ENCODE results near the gene ERMARD.

ERMARD gene

DNA sequence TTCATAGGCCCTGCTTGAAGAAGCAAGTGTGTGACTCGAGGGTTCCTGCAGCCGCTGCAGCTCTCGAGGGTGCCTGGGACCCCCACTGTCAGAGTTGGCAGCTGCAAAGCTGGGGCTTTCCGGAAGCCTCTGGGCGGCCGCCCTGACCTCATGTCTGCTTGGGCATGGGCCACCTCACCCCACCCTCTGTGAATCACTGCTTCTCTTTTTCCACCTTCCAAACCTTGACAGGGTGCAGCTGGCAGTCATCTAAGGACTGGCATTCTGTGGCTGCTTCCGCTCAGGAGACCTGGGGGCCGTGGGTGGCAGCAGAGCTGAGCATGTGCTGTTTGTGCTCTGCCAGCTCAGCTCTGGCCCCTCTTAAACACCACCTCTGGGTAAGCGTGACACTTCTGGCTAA, 32.0 kb downstream of the ERMARD start:
- in situ Hi-C loops (cut with MboI; ENCODE audit: low sequenced_read_pairs) = no loop called here

DNA sequence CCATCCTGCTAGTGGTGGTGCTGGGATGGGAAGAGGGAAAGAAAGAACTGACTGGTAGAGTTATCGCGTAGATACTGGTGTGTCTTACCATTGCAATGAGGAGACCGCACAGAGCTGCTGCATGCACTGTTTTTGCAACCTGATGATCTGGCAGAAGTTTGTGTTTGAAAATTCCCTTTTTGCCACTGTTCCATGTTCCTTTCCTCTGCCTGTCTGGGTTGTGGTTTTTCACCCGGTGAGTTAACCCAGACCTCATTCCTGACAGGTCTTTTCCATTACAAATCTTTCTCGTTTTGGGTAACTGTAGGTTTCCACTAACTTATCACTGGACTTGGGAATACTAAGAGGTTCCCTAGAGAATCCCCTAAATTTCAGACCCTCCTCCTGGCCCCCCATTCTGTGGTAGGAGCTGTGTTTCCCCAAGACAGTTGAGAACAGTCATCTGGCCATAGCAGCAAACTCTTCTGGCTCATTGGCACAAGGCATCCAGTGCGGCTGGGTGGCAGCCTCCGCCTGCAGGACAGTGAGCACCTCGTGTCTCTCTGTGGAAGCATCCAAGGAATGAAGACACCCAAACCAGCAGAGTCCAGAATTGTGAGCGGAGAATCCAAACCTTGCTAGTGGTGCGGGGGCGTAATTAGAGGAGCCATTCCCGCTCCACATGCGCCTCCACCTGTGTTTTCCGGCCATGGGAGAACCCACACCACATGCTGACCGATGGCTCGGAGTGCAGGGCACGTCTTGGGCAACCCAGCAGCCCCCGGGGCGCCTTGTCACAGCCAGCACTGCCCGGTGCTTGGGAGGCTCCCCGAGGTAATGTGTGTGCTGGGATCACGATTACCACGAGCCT, 32.8 kb downstream of the ERMARD start:
- in situ Hi-C loops (cut with MboI; ENCODE audit: low sequenced_read_pairs) = no loop called here

DNA sequence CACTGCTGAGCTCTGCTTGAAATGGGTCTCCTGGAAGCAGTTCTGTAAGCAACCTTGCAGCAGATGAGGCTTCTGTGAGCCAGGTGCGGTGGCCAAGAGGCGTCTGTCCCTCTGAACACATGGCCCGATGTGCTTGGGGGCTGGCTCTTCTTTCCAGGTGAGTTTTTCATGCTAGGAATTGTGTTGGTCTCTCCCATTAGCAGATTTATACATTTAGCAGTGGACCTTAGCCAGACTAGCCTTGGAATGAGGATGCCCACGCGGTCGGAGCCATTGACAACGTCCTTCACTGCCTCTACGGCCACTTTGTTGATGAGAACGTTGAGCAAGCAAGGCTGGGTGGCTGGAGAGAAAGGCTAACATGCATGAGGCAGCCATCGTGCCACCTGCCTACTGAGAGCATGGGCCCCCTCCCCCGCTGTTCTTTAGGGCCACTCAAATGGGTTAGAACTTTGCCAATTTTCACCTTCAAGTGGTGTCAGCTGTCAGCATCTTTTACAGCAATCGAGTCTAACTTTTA, 33.5 kb downstream of the ERMARD start:
- in situ Hi-C loops (cut with MboI; ENCODE audit: low sequenced_read_pairs) = no loop called here

DNA sequence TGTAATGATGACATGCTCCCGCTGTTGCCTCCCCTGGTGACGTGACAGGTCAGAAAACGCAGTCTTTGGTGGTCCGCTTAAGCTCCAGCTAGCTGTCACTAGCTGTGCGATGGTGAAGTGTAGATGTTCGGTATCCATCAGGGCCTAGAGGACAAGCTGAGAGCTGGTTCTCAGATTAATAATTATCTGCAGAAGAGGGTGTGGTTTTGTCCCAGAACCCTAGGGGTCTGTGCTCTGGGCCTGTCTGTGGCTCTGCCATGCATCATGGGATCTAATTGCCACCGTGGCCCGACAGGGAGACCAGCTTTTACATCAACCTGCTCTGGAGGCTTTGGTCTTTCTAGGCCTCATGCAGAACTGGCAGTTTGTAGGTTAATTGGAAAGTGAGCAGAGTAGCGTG, 34.1 kb downstream of the ERMARD start:
- in situ Hi-C loops (cut with MboI; ENCODE audit: low sequenced_read_pairs) = no loop called here

DNA sequence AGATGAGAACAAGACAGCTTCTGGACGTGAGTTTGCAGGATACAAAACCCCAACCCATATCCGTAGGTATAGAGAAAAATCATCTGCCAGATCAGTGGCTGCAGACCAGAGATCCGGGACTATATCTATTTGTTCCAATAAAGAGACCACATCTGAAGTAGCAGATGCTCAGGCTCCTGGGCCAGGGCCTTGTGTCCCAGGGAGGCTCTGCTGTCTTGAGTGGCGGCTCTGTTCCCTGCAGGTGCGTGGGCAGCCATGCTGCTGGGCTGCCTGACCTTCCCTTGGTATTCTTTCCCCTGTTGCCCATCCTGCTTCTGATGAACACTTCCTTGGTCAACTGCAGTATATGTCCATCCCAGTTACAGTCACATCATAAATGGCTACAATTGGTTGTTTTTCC, 34.9 kb downstream of the ERMARD start:
- in situ Hi-C loops (cut with MboI; ENCODE audit: low sequenced_read_pairs) = no loop called here

DNA sequence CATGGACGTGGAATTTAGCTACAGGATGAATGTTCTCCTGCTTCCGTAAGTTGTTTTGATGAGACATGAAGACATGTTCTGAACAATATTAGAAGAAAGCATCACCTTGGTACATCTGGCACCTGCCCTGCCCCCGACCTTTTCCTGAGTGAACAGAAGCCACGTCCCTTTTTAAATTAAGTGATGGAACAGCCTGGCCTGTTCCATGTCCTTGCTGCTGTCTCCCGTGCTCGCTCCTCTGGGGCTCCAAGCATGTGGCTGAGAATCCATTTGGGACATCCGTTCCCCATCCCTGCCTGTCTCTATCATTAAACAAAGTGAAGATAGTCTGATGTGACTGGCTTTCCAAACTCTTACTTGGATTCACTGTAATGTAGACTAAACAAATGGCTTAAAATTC, 36.4 kb downstream of the ERMARD start:
- in situ Hi-C loops (cut with MboI; ENCODE audit: low sequenced_read_pairs) = no loop called here

DNA sequence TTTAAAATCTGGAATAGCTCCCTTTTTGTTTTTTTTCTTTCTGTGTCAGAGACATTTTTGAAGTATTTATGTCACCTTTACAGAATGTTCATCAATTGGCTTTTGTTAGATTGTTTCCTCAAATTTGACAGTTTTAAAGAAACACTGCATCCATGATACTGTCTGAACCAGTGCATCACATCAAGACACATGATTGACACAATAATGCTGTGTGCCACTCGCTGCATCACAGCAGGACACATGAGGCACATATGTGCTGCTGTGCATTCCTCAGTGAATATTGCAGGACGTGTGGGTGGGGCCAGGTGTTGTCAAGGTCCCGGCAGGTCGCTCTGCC, 37.4 kb downstream of the ERMARD start:
- in situ Hi-C loops (cut with MboI; ENCODE audit: low sequenced_read_pairs) = no loop called here

DNA sequence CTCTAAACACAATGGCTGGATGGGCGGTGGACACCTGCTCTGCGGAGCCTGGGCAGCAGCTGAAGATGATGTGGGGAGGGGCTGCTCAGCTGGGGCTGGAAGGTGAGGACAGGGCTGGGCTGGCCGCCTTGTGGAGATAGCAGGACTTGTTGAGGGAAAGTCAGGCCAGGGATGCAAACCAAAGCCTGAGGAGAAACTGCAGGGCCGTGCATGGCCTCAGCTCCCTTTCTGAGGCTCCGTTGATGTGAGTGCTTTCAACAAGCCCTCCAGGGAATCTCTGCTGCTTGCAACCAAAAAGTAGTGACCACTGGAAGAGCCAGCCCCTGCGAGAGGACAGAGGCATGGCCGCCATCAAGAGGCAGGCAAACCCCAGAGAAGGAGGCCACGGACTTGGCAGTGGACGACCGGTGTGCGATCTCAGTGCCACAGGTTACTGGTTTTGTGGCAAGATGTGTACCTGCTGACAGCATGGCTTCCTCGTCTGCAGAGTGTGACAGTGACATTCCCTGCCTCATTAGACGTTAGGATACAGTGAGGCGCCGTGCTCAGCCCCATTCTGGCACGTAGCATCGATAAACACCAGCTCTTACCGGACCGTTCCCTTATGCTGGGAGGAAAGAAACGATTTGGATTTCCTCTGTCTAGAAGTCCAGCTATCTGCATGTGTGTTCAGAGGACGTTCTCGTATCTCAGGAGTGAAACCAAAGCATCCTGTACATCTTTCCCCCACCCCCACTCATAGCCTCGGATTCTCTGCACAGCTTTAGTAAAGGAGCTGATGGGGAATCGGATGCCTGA, 37.9 kb downstream of the ERMARD start:
- in situ Hi-C loops (cut with MboI; ENCODE audit: low sequenced_read_pairs) = no loop called here

DNA sequence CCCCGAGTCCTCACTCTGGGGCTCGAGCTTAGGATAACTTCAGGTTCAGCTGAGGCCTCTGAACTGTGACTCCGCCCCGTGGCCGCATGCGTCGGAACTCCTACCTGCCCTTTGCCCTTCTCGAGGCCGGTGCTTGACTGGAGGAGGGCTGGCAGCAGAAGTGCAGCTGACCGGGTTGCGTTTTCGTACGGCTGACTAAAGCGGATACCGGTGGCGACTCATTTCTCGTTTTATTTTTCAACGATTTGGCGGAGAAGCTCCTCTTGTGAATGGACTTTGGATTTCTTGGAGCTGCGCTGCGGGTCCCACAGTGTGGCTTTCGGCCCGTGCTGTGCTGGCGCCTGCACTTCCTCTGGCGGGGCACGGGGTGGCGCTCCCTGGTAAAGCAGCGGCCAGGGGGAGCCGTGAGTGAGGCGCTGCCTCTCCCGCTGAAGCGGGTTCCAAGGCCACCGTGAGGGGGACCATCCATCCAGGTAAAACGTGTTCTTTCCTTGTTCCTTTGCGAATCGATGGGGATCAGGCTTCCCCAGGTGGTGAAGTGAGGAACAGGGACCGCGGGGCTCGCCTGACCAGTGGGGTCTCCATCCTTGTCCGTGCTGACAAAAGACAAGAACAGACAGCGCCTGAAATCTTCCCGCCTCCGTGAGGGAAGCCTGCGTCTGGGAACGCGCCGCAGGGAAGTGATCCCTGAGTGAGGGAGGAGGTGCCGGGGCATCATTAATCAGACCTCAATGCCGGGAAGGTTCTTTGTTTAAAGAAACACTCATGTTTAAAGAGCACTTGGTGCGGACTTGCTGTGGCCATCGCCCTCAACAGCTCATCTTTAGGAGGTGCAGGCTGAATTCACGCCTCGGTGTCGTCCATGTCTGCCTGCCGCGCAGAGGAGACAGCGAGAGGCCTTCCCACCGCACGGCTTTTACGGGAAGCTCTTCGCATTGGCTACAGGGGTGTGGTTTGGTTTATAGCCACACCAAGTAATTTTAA, 38.8 kb downstream of the ERMARD start:
- in situ Hi-C loops (cut with MboI; ENCODE audit: low sequenced_read_pairs) = no loop called here

DNA sequence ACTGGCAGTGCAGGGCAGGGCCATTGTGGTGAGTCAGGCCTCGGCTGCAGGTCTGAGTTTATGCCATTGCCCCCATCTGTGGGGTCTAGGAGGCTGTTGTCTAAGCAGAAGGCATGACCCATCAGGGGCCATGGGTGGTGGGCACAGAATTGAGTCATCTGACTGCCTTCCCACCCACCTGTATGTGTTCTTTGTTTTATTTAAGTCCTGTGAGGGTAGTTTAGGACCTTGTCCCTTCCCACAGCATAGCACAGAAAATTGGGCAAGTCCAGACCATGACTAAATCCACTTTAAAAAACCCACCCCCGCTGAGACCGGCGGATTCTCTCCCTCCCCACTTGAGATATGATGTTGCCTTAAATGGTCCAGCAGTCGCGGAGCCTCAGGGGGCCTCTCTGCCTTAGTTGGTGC, 40.3 kb downstream of the ERMARD start:
- in situ Hi-C loops (cut with MboI; ENCODE audit: low sequenced_read_pairs) = no loop called here

DNA sequence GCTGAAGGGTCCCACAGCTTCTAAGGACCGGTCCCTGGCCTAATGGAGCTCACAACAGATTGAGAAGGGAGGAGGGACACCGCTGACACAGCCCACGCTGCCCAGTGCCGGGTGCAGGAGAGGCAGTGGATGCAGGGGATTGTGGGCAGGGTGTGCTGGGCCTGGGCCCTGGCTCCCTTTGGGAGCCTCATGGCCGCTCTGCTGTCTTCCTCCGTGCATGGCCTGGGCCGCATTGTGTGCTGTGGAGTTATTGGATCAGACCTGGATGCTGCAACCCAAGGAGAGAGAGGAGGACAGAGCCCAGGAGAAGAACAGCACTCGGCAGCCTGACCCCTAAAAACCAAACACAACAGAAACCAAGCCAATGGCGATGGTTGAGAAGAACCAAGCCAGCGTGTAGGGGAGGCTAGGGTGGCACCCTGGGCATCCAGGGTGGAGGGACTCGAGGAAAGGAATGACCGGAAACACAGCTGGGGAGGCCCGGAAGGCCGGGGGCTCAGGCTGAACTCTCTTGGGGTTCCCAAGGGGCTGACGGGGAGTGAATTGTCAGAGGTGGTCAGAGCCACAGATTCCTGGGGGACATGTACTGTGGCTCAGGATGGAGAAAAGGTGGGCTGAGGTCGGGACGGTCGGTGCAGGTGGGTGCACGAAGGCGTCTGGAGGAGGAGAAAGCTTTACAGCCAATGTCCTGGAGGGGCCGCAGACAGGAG, 41.0 kb downstream of the ERMARD start:
- in situ Hi-C loops (cut with MboI; ENCODE audit: low sequenced_read_pairs) = no loop called here

DNA sequence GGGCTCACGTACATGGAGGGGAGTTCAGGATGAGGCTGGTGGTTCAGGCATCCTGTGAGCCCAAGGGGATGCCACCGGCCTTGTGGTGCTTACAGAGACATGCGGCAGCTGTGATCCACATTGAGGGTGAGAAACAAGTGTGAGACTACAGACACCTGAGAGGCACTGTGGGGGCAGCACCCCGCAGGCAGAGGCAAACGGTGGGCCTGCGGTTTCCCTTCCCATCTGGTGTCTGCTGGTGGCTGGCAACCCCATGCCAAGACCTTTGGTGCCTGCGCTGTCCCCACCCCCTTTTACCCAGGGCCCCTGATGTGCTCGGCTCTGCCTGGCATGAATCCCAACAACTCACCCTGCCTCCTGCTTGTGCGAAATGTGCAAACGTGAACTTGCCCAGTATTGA, 42.0 kb downstream of the ERMARD start:
- in situ Hi-C loops (cut with MboI; ENCODE audit: low sequenced_read_pairs) = no loop called here

DNA sequence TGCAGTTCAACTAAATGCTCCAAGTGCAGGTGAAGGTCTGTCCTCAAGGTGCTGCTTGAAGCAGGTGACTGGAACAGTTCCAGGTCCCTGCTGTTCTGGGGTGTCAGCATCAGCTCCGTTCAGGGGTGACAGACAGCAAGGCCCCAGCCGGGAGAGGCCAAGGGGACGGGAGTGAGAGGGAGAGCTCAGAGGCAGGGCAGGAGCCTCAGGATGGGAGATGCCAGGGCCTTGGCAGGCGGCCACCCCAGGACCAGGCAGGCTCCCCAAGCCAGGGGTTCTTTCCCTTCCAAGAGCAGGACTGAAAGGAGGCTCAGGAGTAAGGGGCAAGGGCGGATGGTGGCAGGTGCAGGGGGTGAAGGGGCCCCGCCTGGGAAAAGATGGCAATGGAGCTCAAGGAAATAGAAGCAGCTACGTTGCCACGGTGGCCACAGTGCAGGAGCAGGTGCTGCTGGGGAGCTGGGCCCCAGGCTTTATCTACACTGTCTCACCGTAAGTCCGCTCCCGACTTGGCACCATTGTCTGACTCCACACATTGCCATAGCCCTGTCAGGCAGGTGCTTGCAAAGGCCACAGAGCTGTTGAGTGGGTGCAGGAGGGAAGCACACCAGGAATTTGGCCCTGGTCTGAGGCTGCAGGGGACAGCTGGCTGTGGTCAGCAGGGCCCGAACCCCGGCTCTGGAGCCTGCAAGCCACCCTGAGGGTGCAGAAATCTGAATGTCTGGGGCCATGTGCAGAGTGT, 43.1 kb downstream of the ERMARD start:
- in situ Hi-C loops (cut with MboI; ENCODE audit: low sequenced_read_pairs) = no loop called here

DNA sequence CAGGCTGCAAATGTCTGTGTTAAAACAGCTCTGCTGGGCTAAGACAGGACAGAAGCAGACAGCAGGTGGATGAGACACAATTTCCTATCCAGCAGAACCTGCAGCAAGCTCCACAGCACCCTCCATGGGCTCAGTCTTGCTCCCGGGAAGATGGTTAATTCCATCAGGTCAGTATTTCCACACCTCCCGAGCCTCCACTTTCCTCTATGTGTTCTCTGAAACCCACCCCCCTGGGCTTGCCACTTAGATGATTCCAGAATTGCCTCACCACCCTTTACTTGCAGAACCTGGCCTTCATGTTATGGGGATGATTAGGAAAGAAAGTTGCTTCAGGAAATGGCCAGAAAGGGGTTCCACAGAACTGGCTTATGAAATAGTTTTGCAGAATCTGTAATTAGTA, 43.8 kb downstream of the ERMARD start:
- in situ Hi-C loops (cut with MboI; ENCODE audit: low sequenced_read_pairs) = no loop called here

DNA sequence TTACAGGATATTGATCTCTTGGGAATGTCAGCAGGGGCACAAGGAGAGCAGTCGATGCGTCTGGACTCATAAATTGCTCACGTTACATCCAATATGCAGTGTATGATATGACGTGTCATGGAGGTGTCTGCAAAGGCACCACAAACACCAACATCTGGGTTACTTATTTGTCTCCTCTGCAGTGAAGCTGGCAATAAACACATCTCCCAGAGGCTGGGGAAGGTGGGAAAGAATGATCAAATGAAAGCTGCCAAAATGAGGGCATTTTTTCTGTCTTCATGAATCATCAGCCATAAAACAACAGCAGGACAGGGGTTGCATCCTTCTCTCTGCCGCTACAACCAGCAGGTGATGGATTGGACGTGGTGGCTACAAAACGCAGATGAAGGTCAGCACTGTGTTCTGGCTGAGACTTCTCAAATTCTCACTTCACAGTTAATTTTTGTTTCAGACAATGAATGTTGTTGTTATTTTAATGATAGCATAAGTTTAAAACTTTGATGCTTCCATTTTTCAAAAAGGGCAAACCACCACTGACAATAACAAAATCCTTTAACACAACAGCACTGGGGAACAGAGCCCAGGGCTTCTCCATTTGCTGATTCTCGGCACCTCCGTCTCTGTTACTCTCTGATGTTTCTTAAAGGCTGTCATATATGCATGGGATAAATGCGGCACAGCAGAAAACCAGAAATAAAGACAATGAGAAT, 47.5 kb downstream of the ERMARD start:
- in situ Hi-C loops (cut with MboI; ENCODE audit: low sequenced_read_pairs) = no loop called here

DNA sequence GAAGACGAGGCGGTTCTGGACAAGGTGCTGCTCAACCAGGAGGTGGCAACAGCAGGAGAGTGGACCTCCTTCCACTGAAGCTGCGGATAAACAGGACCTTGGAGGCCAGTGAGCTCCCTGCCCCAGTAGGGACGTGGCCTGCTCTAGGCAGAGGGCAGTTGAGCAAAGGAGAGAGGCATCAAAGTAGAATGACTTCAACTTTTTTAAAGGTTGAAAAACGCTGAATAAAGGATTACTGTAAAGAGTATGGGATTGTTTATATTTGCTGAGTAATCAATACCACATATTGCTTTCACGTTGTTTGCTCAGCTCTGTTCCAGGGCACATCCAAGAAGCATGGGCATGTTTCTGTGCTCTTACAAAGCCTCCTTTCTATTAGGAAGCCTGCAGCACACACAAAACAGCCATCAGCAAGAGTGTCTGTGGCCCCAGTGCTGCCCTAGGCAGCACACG, 48.1 kb downstream of the ERMARD start:
- in situ Hi-C loops (cut with MboI; ENCODE audit: low sequenced_read_pairs) = no loop called here

DNA sequence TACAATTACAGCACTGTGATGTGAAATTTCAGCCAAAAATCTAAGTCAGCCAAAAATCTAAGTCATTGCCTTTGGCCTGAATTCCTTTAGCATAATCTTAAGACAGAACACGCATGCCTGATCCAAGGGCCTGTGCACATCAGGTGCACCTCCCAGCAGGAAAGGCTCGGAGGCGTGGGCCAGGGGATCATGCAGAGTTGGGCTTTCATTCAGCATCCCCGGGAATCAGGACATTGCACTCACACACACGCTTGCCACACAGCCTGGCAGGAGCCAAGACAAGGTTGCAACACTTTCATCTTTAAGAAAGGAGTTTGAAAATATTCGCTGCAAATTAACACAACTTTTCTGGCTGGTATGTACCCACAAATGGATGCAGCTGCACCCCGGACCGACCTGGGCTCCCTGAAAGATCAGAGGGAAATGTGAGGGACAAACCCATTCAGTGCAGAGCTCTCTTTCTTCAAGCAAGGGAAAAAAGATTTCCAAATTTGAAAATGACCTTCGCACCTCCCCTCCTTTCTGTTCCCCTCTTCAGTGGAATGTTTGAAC, 48.8 kb downstream of the ERMARD start:
- in situ Hi-C loops (cut with MboI; ENCODE audit: low sequenced_read_pairs) = no loop called here

DNA sequence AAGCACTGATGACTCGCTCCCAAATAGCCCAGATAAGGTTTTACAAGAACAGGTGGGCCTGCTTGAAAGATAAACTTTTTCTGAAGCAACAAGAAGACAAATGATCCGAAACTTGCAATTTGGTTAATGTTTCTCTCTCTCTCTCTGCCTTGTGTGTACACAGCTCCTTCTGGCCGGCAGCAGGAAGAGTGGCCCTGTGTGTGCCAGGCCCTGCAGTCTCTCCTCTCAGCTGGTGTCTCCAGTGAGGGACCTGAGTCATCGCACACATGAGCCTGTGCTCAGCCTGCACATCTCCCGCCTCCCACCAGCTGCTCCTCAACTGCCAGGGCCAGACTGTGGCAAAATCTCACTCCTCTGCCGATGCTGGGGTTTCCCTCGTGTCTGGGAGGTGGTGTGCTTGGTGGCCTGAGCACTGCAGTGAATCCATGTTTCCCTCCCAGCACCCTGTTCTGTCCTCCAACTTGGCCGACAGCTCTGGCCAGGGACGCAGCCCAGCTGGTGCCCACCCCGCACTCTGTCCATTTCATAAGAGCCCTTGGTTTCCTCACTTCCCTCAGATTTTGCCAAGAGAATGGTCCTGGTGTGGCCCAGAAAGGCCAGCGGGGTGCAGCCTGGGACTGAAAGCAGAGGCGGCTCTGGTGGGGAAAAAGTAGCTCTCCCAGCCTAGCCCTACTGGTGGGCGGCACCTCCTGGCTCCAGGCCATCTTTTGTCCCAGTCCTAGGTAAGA, 49.4 kb downstream of the ERMARD start:
- in situ Hi-C loops (cut with MboI; ENCODE audit: low sequenced_read_pairs) = no loop called here

Data from HL-60/S4 treated with phorbol 12-myristate 13-acetate at 8.2 ng/mL for 4 days and 3 days (cell line).